ENCODE results near the gene AIPL1. TPM values are rescaled to one million over a fixed set of nuclear protein-coding genes. Genes with fewer than 3 reads are reported as not detected.
"Not testable (repeated sequence)": the region's sequence is repeated elsewhere in the genome, so short reads cannot be mapped to it uniquely, and the experiment has no call there.

AIPL1 gene
- total RNA-seq (2021) (not detected in 2 replicates), Bru-seq, nascent RNA (not detected), BruChase-seq, experiment 1, labeled RNA remaining after a 2-hour chase (not detected), BruChase-seq, experiment 2, labeled RNA remaining after a 6-hour chase (not detected)
- long read RNA-seq, result 0 reads

- no peak within 1 kb of the TSS for H3K27ac ChIP-seq (ENCODE audit: low read depth, low read length, poor library complexity, severe bottlenecking)
- H3K4me3 ChIP-seq (ENCODE audit: low read depth, low read length, poor library complexity, severe bottlenecking), result no peak within 1 kb of the TSS
- POLR2A ChIA-PET (ENCODE audit: low non-redundant PET), result no interaction called here
- no peaks in the 10 kb centered on the region for H3K4me1 ChIP-seq (ENCODE audit: insufficient read depth, low read length, poor library complexity, severe bottlenecking)
- no TSS peak for BruUV-seq (replicated peaks)
- intact Hi-C loops (cut with micrococcal nuclease; ENCODE audit: unreplicated experiment), result loop anchor here (5.0 kb wide), 1 partner anchor 848 kb away; no protein-coding TSS in a partner anchor
- no peaks in the 10 kb centered on the region for H3K36me3 ChIP-seq (ENCODE audit: insufficient read depth, low read length, poor library complexity, severe bottlenecking)
- H3K9me3 ChIP-seq (ENCODE audit: low read depth, low read length, poor library complexity, severe bottlenecking), result no peaks in the 10 kb centered on the region
- CTCF ChIA-PET, result interaction anchor here (0.6 kb wide), 1 partner anchor 767 kb away, joined by 3 read pairs; no protein-coding TSS in a partner anchor
- peaks cover 4% of the 10 kb centered on the region for H3K27me3 ChIP-seq (replicated peaks; ENCODE audit: insufficient read depth, low read depth, low read length, poor library complexity)
- DNase-seq (ENCODE audit: low spot score), result no peak
- TF ChIP-seq EZH2 (IDR thresholded peaks at IDR 0.05; ENCODE audit: borderline replicate concordance, low read depth, low read length, poor library complexity, severe bottlenecking) (no peak), CTCF (conservative IDR thresholded peaks at IDR 0.05; ENCODE audit: low read depth, low read length) (no peak)
Observed at GRCh38 chr17:6435051-6435450, at the start of gene AIPL1. TSS of gene AIPL1 (minus strand) at chr17:6435121. CDS start at chr17:6435104, 17 bp downstream.

- no peaks in the 10 kb centered on the region for H3K9me3 ChIP-seq (ENCODE audit: low read depth, low read length, poor library complexity, severe bottlenecking)
Observed at GRCh38 chr17:6483507-6483906, 48.6 kb upstream of the AIPL1 start.

GRCh38 chr17:6482796-6483195 is 47.9 kb upstream of the AIPL1 start:
- peaks cover 32% of the 10 kb centered on the region for H3K4me1 ChIP-seq (ENCODE audit: insufficient read depth, low read length, poor library complexity, severe bottlenecking)
- BruUV-seq (replicated peaks); POLR2A ChIA-PET (ENCODE audit: low non-redundant PET); CTCF ChIA-PET; DNase-seq (ENCODE audit: low spot score); H3K4me3 ChIP-seq (ENCODE audit: low read depth, low read length, poor library complexity, severe bottlenecking); H3K27me3 ChIP-seq (replicated peaks; ENCODE audit: insufficient read depth, low read depth, low read length, poor library complexity); H3K27ac ChIP-seq (ENCODE audit: low read depth, low read length, poor library complexity, severe bottlenecking); intact Hi-C loops (cut with micrococcal nuclease; ENCODE audit: unreplicated experiment); H3K36me3 ChIP-seq (ENCODE audit: insufficient read depth, low read length, poor library complexity, severe bottlenecking); H3K9me3 ChIP-seq (ENCODE audit: low read depth, low read length, poor library complexity, severe bottlenecking): not testable (repeated sequence)

More at GRCh38 chr17:6483507-6483906, 48.6 kb upstream of the AIPL1 start:
- CTCF ChIA-PET, result no interaction called here
- POLR2A ChIA-PET (ENCODE audit: low non-redundant PET), result no interaction called here
- intact Hi-C loops (cut with micrococcal nuclease; ENCODE audit: unreplicated experiment), result no loop called here
- no peaks in the 10 kb centered on the region for H3K36me3 ChIP-seq (ENCODE audit: insufficient read depth, low read length, poor library complexity, severe bottlenecking)
- no peak overlapping the region for H3K4me3 ChIP-seq (ENCODE audit: low read depth, low read length, poor library complexity, severe bottlenecking)
- no peaks in the 10 kb centered on the region for H3K27me3 ChIP-seq (replicated peaks; ENCODE audit: insufficient read depth, low read depth, low read length, poor library complexity)
- no peak for TF ChIP-seq CTCF (conservative IDR thresholded peaks at IDR 0.05; ENCODE audit: low read depth, low read length)
- DNase-seq (ENCODE audit: low spot score), result no peak
- no peak overlapping the region for H3K27ac ChIP-seq (ENCODE audit: low read depth, low read length, poor library complexity, severe bottlenecking)
- H3K4me1 ChIP-seq (ENCODE audit: insufficient read depth, low read length, poor library complexity, severe bottlenecking), result peaks cover 35% of the 10 kb centered on the region
- no TSS peak for BruUV-seq (replicated peaks)

GRCh38 chr17:6482105-6482455 is 47.2 kb upstream of the AIPL1 start:
- CTCF ChIA-PET, result no interaction called here
- POLR2A ChIA-PET (ENCODE audit: low non-redundant PET), result no interaction called here
- TF ChIP-seq EZH2 (IDR thresholded peaks at IDR 0.05; ENCODE audit: borderline replicate concordance, low read depth, low read length, poor library complexity, severe bottlenecking), result no peak
- no peak for TF ChIP-seq CTCF (conservative IDR thresholded peaks at IDR 0.05; ENCODE audit: low read depth, low read length)
- Histone ChIP-seq H3K4me1 (ENCODE audit: insufficient read depth, low read length, poor library complexity, severe bottlenecking) (peaks cover 24% of the 10 kb centered on the region), H3K27ac (ENCODE audit: low read depth, low read length, poor library complexity, severe bottlenecking) (no peak overlapping the region), H3K4me3 (ENCODE audit: low read depth, low read length, poor library complexity, severe bottlenecking) (no peak overlapping the region), H3K36me3 (ENCODE audit: insufficient read depth, low read length, poor library complexity, severe bottlenecking) (no peaks in the 10 kb centered on the region), H3K9me3 (ENCODE audit: low read depth, low read length, poor library complexity, severe bottlenecking) (no peaks in the 10 kb centered on the region), H3K27me3 (replicated peaks; ENCODE audit: insufficient read depth, low read depth, low read length, poor library complexity) (no peaks in the 10 kb centered on the region)
- intact Hi-C loops (cut with micrococcal nuclease; ENCODE audit: unreplicated experiment), result no loop called here
- no peak for DNase-seq (ENCODE audit: low spot score)
- no TSS peak for BruUV-seq (replicated peaks)

All from A673 (cell line).